Brain microvascular endothelial cell (primary cell): ENCODE data around the gene SELENOH.

Experiments used
- DNase-seq: peaks from one replicate; pipeline ENCODE4 v3.0.0-alpha.2; 2020
- H3K27ac ChIP-seq: fragments of 250-450 bp; sonication (Bioruptor Pico); 2 replicates; pipeline ENCODE4 v1.5.1; 2020; ENCODE audit warnings: mild to moderate bottlenecking, moderate library complexity
- H3K27me3 ChIP-seq: fragments of 250-450 bp; sonication (Bioruptor Pico); replicated peaks from 2 replicates; pipeline ENCODE4 v1.5.1; 2020; ENCODE audit warnings: mild to moderate bottlenecking
- H3K36me3 ChIP-seq: fragments of 250-450 bp; sonication (Bioruptor Pico); replicated peaks from 2 replicates; pipeline ENCODE4 v1.5.1; 2020; ENCODE audit warnings: mild to moderate bottlenecking
- H3K4me3 ChIP-seq: 2 replicates; pipeline ENCODE4 v1.5.1; 2011; ENCODE audit warnings: low read depth, mild to moderate bottlenecking, control low read depth, low read length, moderate library complexity
- in situ Hi-C: cut with HindIII; loops from 2 replicates; pipeline ENCODE4 v1.10.0; 2017; ENCODE audit warnings: low sequenced_read_pairs, low pct_ligation_motif_present
- TF ChIP-seq, protein P1 (sequence below): IDR thresholded peaks from 2 replicates; pipeline ENCODE4 v1.5.1; 2011; ENCODE audit warnings: low read depth, mild to moderate bottlenecking, moderate library complexity, low read length, control low read depth, inconsistent platforms; ENCODE audit errors: missing control alignments

The SELENOH gene

GRCh38 chr11:57751676-57752253, 10.5 kb downstream of the SELENOH start, which contains the start of gene BTBD18:
BTBD18 (minus strand) TSS chr11:57751819; CDS start chr11:57751188, 631 bp downstream.
- Histone ChIP-seq H3K27me3 (no peaks in the 10 kb centered on the region), H3K36me3 (no peaks in the 10 kb centered on the region), H3K27ac (no peak within 1 kb of the TSS), H3K4me3 (no peak within 1 kb of the TSS)
- in situ Hi-C loops = no loop called here
- TF ChIP-seq, protein P1, sequence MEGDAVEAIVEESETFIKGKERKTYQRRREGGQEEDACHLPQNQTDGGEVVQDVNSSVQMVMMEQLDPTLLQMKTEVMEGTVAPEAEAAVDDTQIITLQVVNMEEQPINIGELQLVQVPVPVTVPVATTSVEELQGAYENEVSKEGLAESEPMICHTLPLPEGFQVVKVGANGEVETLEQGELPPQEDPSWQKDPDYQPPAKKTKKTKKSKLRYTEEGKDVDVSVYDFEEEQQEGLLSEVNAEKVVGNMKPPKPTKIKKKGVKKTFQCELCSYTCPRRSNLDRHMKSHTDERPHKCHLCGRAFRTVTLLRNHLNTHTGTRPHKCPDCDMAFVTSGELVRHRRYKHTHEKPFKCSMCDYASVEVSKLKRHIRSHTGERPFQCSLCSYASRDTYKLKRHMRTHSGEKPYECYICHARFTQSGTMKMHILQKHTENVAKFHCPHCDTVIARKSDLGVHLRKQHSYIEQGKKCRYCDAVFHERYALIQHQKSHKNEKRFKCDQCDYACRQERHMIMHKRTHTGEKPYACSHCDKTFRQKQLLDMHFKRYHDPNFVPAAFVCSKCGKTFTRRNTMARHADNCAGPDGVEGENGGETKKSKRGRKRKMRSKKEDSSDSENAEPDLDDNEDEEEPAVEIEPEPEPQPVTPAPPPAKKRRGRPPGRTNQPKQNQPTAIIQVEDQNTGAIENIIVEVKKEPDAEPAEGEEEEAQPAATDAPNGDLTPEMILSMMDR = peak; percentile 72
- peak; percentile 54 for DNase-seq

- Histone ChIP-seq H3K36me3 (no peaks in the 10 kb centered on the region), H3K4me3 (no peak overlapping the region), H3K27me3 (no peaks in the 10 kb centered on the region), H3K27ac (no peak overlapping the region)
- TF ChIP-seq, protein P1 = no peak
- no peak for DNase-seq
- in situ Hi-C loops = no loop called here
Observed at GRCh38 chr11:57752954-57753353, 11.7 kb downstream of the SELENOH start.

GRCh38 chr11:57758174-57758573, 16.9 kb downstream of the SELENOH start:
- DNase-seq = no peak
- H3K4me3 ChIP-seq = no peak overlapping the region
- no peak overlapping the region for H3K27ac ChIP-seq
- H3K36me3 ChIP-seq = no peaks in the 10 kb centered on the region
- TF ChIP-seq, protein P1 = no peak
- in situ Hi-C loops = no loop called here
- H3K27me3 ChIP-seq = no peaks in the 10 kb centered on the region

DNA sequence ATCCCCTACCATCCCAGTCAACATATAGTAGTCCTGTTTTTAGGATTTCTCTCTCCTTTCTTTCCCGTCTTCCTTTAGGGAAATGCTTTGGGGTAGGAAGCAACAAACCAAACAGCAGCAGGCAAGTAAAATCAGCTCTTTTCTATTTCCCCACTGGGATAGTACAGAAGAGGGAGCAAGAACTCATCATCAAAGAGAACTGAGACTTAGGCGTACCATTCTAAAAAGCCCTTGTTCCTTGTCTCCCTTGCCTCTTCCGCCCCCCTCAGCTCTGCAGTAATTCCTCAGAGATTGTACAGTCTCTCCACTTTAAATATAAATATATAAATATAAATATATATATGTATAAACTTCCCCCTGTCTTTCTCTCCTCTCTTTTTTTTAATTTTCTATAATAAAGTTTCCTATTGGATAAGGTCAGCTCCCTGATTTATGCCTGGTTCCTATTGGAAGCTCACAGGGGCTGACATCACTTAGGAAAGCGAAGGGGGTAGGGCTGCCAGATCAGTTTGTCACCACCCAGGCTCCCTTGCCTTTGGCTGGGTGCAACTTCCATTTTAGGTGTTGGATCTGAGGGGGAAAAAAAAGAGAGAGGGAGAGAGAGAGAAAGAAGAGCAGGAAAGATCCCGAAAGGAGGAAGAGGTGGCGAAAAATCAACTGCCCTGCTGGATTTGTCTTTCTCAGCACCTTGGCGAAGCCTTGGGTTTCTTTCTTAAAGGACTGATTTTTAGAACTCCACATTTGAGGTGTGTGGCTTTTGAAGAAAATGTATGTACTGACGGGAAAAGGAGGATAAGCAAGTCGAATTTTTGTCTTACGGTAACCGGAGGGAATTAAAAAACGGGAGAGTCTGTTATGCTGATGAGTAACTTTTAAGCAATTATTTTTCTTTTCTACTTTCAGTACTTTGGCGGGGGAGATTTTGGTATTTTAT, 20.3 kb downstream of the SELENOH start, which contains the start of gene CTNND1:
CTNND1 (plus strand) TSS at position 502 of the 934 bp plus-strand sequence. CDS start 29,677 bp downstream, outside the sequence.
- TF ChIP-seq, protein P1 = no peak
- in situ Hi-C loops = no loop called here
- H3K27ac ChIP-seq = peak within 1 kb of the TSS; percentile 87
- no peaks in the 10 kb centered on the region for H3K36me3 ChIP-seq
- H3K27me3 ChIP-seq = no peaks in the 10 kb centered on the region
- peak within 1 kb of the TSS; percentile 72 for H3K4me3 ChIP-seq
- peak; percentile 96 for DNase-seq

DNA sequence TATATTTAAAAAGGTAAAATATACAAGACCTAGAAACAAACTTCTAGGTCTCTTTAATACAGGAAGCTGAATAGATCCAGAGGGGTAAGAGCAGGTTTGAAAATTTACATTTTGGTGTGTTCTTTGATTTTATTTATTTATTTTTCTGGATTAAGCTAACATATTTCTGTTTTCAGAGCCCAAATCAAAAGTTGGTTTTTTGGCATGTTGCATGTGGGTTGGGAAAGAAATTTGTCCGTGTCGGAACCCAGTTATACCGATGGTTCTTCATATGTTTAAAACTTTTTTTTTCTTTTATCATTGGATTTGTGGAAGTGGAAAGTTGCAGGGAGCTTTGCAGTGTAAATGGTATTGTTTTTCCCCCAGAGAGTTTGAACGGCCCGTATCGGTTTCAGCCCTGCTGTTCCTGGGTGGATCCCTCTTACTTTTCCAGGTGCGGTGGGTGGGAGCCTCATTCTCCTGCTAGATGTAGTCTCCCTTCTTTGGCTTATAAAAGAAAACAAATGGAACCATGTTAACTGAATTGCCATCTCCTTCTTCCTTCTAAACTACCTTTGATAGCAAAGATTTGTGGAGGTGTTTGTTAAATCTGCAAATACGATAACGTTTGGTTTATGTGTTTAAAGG, 21.1 kb downstream of the SELENOH start:
- in situ Hi-C loops = no loop called here

More for the DNA sequence above, 21.1 kb downstream of the SELENOH start:
- peak overlapping the region; percentile 72 for H3K4me3 ChIP-seq
- TF ChIP-seq, protein P1 = no peak
- no peaks in the 10 kb centered on the region for H3K27me3 ChIP-seq
- no peaks in the 10 kb centered on the region for H3K36me3 ChIP-seq
- DNase-seq = no peak
- peak overlapping the region; percentile 86 for H3K27ac ChIP-seq
